HepG2 (cell line): ENCODE data around the gene EXOC3L4. TPM values are rescaled to one million over a fixed set of nuclear protein-coding genes. Genes with fewer than 3 reads are reported as not detected.

Source experiments
- ATAC-seq: fragments of 200-7000 bp; cut with Tn5 transposase; 3 replicates; pipeline ENCODE4 v1.9.1; 2020; ENCODE audit warnings: mild to moderate bottlenecking, moderate library complexity
- BruUV-seq: library from RNA; stranded (reverse); fragments of 400-500 nt; replicated peaks from 2 replicates; lab custom pipeline; 2021; lab: Mats Ljungman, UMichigan
- CTCF ChIA-PET: fragments of 300-600 bp; formaldehyde crosslinking; extraction: SDS; loops from one replicate; lab custom pipeline; 2021; ENCODE audit warnings: low total read pairs, inconsistent platforms, low intra/inter-chr PET ratio; lab: Yijun Ruan, JAX
- POLR2A ChIA-PET: fragments of 350-600 bp; sonication (Branson Sonifier 250); formaldehyde crosslinking; loops from one replicate; lab custom pipeline; 2020; ENCODE audit warnings: antibody characterized with exemption, inconsistent platforms; lab: Yijun Ruan, JAX
- DNase-seq: peaks from one replicate; pipeline ENCODE4 v3.0.0-alpha.2; 2015; ENCODE audit warnings: low spot score
- FAIRE-seq: peaks from 3 replicates; lab custom pipeline; 2011; peaks lifted over from hg19 to GRCh38; lab: Jason Lieb, UNC
- H2AFZ ChIP-seq: one replicate; pipeline ENCODE4 v1.6.1; 2011; ENCODE audit warnings: low read length, inconsistent platforms
- H3K27ac ChIP-seq: fragments of 300-600 bp; 3 replicates; pipeline ENCODE4 v1.8.0; 2011; ENCODE audit warnings: mixed run types, mild to moderate bottlenecking, mixed read lengths, low read length, inconsistent platforms; ENCODE audit not compliant: insufficient read depth; ENCODE audit errors: extremely low read length
- H3K27me3 ChIP-seq, 2 experiments: fragments of 200-600 bp in 1 of 2; 2 replicates in 1 of 2; 3 replicates in 1 of 2; pipeline versions ENCODE4 v1.6.0 to v1.8.0; 2011; ENCODE audit warnings: low read length in 2 of 2, mild to moderate bottlenecking in 2 of 2, moderate library complexity in 2 of 2, inconsistent platforms in 1 of 2; ENCODE audit not compliant: insufficient read depth in 2 of 2, control insufficient read depth in 1 of 2
- H3K36me3 ChIP-seq, 2 experiments: fragments of 200-600 bp in 1 of 2; replicated peaks in 1 of 2; 2 replicates in 1 of 2; 3 replicates in 1 of 2; pipeline versions ENCODE4 v1.5.1 to v1.8.0; 2011; ENCODE audit warnings: low read length in 2 of 2, inconsistent platforms in 1 of 2; ENCODE audit not compliant: insufficient read depth in 2 of 2, control insufficient read depth in 1 of 2
- H3K4me1 ChIP-seq: 2 replicates; pipeline ENCODE4 v1.5.1; 2012; ENCODE audit warnings: low read length, inconsistent platforms; ENCODE audit not compliant: insufficient read depth
- H3K4me2 ChIP-seq: 2 replicates; pipeline ENCODE4 v1.6.0; 2011; ENCODE audit warnings: low read depth, low read length, inconsistent platforms
- H3K4me3 ChIP-seq, 3 experiments: fragments of 200-600 bp in 1 of 3; sonication (generic), shearing (Covaris generic) in 1 of 3; replicated peaks in 1 of 3; 2 replicates each; pipeline ENCODE4 v1.5.1; 2011 to 2016; ENCODE audit warnings: low read length in 3 of 3, inconsistent platforms in 2 of 3, low read depth in 2 of 3, mild to moderate bottlenecking in 2 of 3, control low read depth in 1 of 3, mixed read lengths in 1 of 3; ENCODE audit not compliant: insufficient read depth in 1 of 3
- H3K79me2 ChIP-seq: one replicate; pipeline ENCODE4 v1.6.1; 2011; ENCODE audit warnings: low read length, inconsistent platforms; ENCODE audit not compliant: insufficient read depth
- H3K9ac ChIP-seq: 2 replicates; pipeline ENCODE4 v1.6.0; 2011; ENCODE audit warnings: mild to moderate bottlenecking, low read depth, low read length, inconsistent platforms; ENCODE audit not compliant: insufficient read depth
- H3K9me3 ChIP-seq: 2 replicates; pipeline ENCODE4 v1.5.1; 2012; ENCODE audit warnings: mild to moderate bottlenecking, low read length
- H4K20me1 ChIP-seq: 2 replicates; pipeline ENCODE4 v1.6.0; 2011; ENCODE audit warnings: inconsistent platforms, mild to moderate bottlenecking, low read length, moderate library complexity; ENCODE audit not compliant: insufficient read depth
- CTCF ChIP-seq: sonication (generic); formaldehyde crosslinking; IDR thresholded peaks from 2 replicates; pipeline ENCODE4 v1.5.0; 2020; ENCODE audit warnings: mild to moderate bottlenecking, missing genetic modification reagents, moderate library complexity
- DMAP1 ChIP-seq: IDR thresholded peaks from 2 replicates; pipeline ENCODE4 v1.6.1; 2016
- FOXK1 ChIP-seq: sonication (generic); formaldehyde crosslinking; IDR thresholded peaks from 2 replicates; pipeline ENCODE4 v1.4.0; 2020; ENCODE audit warnings: low read depth, missing genetic modification reagents, borderline replicate concordance
- MXI1 ChIP-seq: IDR thresholded peaks from 3 replicates; pipeline ENCODE4 v1.6.1; 2012; ENCODE audit warnings: low read depth, low read length, inconsistent platforms, borderline replicate concordance
- NFYC ChIP-seq: IDR thresholded peaks from 2 replicates; pipeline ENCODE4 v1.6.1; 2016; ENCODE audit warnings: missing genetic modification reagents, missing compliant biosample characterization
- ZNF12 ChIP-seq: sonication (generic); formaldehyde crosslinking; IDR thresholded peaks from 2 replicates; pipeline ENCODE4 v1.5.0; 2020; ENCODE audit warnings: missing genetic modification reagents
- ZUFSP ChIP-seq: sonication (generic); formaldehyde crosslinking; IDR thresholded peaks from 2 replicates; pipeline ENCODE4 v1.9.0; 2021; ENCODE audit warnings: missing genetic modification reagents, mild to moderate bottlenecking, borderline replicate concordance
- WGBS: methylation state at CpG from one replicate; pipeline ENCODE4 v1.1.6; 2017; ENCODE audit warnings: low lambda C conversion rate; 5-methylcytosine and 5-hydroxymethylcytosine counted together
- in situ Hi-C: cut with HindIII; loops from 2 replicates; pipeline ENCODE4 v1.10.0; 2017; ENCODE audit warnings: low pct_unique_long_range_greater_than_20kb; ENCODE audit not compliant: extremely low pct_ligation_motif_present
- intact Hi-C: fragments of 100-400 bp; cut with micrococcal nuclease; formaldehyde crosslinking; loops from one replicate; pipeline ENCODE4 v1.10.0; 2022; ENCODE audit not compliant: unreplicated experiment
- polyA plus RNA-seq, 8 experiments: library from polyadenylated mRNA; depleted of rRNA in 3 of 8; stranded (reverse) in 7 of 8; unstranded in 1 of 8; fragments of >200 nt; fragmentation: Illumina TruSeq in 4 of 8; extraction: Trizol in 4 of 8; gene quantifications; 2 replicates each; pipeline versions ENCODE4 v1.2.1 to v1.2.3, GENCODE V29; 2011 to 2016; ENCODE audit warnings: low read depth in 4 of 8, missing spikeins in 1 of 8, mixed read lengths in 1 of 8; ENCODE audit not compliant: insufficient read depth in 1 of 8
- total RNA-seq, 5 experiments: library from RNA; depleted of rRNA; stranded (reverse); fragments of >200 nt; fragmentation: Illumina TruSeq; extraction: Trizol; gene quantifications; 2 replicates each; pipeline ENCODE4 v1.2.3, GENCODE V29; 2016; ENCODE audit warnings: low read depth in 1 of 5
- TF ChIP-seq, protein P1 (sequence below): sonication (generic); formaldehyde crosslinking; IDR thresholded peaks from 2 replicates; pipeline ENCODE4 v1.8.0; 2022; ENCODE audit warnings: low read depth, missing genetic modification reagents

EXOC3L4 gene
- total and polyA plus RNA-seq, 2 of the 13 experiments (the other 11 are each of a cell fraction or from before 2014, with no cell fraction given), result 11.8 to 27.0 TPM

- Histone ChIP-seq H3K27ac (no peak overlapping the region), H3K79me2 (no peaks in the 10 kb centered on the region), H3K27me3 (peaks cover 6 to 58% of the 10 kb centered on the region in 2 experiments; a peak in 4 of 5 replicates), H4K20me1 (no peaks in the 10 kb centered on the region; the same call in 1 of the 2 replicates), H3K36me3 (no peaks in the 10 kb centered on the region), H3K4me3 (no peak overlapping the region), H3K4me2 (no peak overlapping the region), H3K9me3 (no peaks in the 10 kb centered on the region), H3K9ac (no peak overlapping the region), H3K4me1 (peaks cover 44% of the 10 kb centered on the region), H2AFZ (no peak overlapping the region)
- ChIA-PET CTCF (no interaction called here), POLR2A (no interaction called here)
- FAIRE-seq, result no peak
- intact Hi-C loops (no loop called here), in situ Hi-C loops (no loop called here)
- ATAC-seq, result no peak
- BruUV-seq, result no TSS peak
- whole genome bisulfite sequencing, result 72% methylated on average over 14 of the region's 48 CpGs
- TF ChIP-seq, protein P1, sequence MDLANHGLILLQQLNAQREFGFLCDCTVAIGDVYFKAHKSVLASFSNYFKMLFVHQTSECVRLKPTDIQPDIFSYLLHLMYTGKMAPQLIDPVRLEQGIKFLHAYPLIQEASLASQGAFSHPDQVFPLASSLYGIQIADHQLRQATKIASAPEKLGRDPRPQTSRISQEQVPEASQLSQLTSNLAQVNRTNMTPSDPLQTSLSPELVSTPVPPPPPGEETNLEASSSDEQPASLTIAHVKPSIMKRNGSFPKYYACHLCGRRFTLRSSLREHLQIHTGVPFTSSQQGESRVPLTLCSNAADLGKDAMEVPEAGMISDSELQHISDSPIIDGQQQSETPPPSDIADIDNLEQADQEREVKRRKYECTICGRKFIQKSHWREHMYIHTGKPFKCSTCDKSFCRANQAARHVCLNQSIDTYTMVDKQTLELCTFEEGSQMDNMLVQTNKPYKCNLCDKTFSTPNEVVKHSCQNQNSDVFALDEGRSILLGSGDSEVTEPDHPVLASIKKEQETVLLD, result no peak
- TF ChIP-seq NFYC (CRISPR knock-in tag) (no peak), DMAP1 (CRISPR knock-in tag) (no peak), MXI1 (no peak), ZUFSP (CRISPR knock-in tag) (no peak), ZNF12 (CRISPR knock-in tag) (no peak), CTCF (CRISPR knock-in tag) (peak; percentile 35; the same call in 1 of the 2 replicates), FOXK1 (no peak)
- DNase-seq, result no peak
These were observed 29.3 kb downstream of the EXOC3L4 start for GRCh38 chr14:103123634-103124500.
